GM21737 (cell line): ENCODE results near the gene SH3RF1.

Experiments
- ATAC-seq: cut with Tn5 transposase; IDR thresholded peaks from one replicate; pipeline ENCODE4 v1.9.1; 2021; ENCODE audit warnings: mild to moderate bottlenecking, moderate library complexity; ENCODE audit not compliant: unreplicated experiment

Gene SH3RF1

DNA sequence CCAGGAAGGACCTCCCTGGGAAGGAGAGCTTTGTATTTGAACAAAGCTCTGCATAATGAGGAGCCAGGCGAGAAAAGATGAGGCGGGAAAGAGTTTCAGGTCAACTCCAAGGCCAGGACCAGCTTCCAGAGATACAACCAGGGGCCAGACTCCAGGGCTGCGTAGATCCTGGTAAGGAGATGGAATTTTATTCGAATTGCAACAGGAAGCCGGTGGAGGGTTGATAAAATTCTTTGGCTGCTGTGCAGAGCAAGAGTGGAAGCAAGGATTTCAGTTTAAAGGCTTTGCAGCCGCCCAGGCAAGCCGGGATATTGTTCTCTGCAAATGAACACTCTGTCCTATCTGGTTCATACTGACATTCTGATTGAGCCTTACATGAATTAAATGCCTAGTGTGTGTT, 220.5 kb downstream of the SH3RF1 start:
- ATAC-seq: no peak

GRCh38 chr4:169048868-169049414, 221.8 kb downstream of the SH3RF1 start:
- no peak for ATAC-seq

DNA sequence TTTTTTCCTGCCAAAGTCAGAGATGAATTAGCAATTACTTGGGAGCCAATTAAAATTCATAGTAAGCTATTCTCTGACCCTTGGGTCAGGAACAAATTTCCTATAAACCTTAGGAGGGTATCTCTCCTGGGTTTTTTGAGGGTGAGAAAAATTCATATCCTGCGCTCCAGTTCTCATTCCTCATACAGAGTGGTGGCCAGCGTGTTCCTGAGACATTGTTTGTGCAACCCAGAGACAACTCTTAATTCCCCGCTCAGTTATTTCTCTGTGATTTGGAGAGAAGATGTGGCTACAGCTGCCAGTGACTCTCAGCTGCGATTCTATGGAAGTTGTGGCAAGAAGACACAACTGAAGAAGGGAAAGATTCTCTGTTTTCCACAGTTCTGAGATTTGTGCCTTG, 222.8 kb downstream of the SH3RF1 start:
- ATAC-seq: no peak

GRCh38 chr4:169045862-169046584, 224.7 kb downstream of the SH3RF1 start:
- no peak for ATAC-seq

GRCh38 chr4:169044714-169045447, 225.9 kb downstream of the SH3RF1 start:
- no peak for ATAC-seq
